Measurements from ENCODE around the gene LSAMP.

The LSAMP gene

DNA sequence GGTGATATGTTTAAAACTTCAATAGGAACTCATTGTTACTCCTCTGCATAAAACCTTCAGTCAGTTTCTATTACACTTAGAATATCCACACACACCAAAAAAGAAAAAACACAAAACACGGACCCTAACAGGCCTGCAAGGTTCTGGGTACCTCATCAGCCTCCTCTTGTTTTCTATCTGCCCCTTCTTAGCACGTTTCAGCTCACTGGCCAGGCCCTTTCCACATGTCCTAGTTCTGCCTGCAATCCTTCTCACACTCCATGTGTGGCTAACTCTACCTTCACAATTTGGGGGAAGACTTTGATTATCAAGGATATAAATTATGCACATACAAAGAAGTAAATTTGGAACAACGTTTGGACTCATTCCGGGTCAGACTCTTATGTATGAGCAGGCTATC lies 376.3 kb downstream of the LSAMP start:
- FAIRE-seq (no peak), DNase-seq (ENCODE audit: insufficient read length, low spot score) (no peak)

DNA sequence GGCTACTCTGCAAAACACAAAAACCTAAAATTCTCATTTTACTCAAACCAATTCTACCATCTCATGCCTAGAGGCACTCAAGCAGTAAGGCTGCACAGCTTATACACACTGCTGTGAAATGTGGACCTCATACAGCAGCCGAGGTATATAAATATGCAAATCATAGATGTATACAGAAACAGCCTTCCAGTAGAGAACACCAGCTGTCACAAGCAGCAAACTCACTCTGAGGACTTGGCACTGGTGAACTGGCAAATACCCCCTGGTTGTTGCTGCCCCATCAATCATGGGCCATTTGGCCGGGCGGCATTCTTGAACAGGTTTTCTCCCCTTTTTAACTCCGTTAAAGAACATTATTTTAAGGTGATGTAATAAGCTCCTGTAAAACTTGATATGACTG lies 378.0 kb downstream of the LSAMP start:
- FAIRE-seq (no peak), DNase-seq (ENCODE audit: insufficient read length, low spot score) (no peak)

DNA sequence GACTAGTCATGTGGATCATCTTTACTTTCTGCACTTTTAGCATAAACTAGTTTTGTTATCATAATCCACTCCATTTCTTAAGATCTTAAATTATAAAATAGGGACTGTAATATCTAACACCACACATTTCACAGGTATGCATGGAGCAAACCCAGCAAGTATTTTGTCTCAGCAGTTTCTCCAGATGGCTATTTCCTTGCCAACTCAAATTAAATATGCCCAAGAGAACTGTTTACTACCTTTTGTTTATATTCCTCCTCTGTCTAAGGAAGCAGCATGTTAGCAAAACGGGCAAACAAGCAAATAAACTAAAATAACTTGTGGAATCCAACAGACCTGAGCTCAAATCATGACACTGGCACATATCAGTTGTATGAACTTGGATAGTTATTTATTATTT lies 379.8 kb downstream of the LSAMP start:
- no peak for FAIRE-seq
- DNase-seq (ENCODE audit: insufficient read length, low spot score), result no peak

DNA sequence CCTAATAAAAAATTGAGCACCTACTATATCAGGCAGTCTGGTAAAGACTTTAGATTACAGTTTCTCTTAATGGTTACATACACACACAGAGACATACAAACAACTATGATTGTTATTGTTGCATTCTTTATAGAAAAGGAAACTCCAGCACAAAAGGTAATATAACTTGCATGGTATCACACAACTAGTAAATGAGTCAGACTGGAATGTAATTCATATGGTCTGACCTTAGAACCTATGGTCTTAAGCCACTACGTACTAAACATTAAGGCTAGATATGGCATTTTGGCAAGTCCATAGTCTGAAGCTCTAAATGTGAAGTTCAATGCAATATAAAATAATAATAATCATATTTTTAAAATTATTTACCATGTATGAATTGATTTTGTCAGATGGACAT lies 380.6 kb downstream of the LSAMP start:
- DNase-seq (ENCODE audit: insufficient read length, low spot score) (no peak), FAIRE-seq (no peak)

DNA sequence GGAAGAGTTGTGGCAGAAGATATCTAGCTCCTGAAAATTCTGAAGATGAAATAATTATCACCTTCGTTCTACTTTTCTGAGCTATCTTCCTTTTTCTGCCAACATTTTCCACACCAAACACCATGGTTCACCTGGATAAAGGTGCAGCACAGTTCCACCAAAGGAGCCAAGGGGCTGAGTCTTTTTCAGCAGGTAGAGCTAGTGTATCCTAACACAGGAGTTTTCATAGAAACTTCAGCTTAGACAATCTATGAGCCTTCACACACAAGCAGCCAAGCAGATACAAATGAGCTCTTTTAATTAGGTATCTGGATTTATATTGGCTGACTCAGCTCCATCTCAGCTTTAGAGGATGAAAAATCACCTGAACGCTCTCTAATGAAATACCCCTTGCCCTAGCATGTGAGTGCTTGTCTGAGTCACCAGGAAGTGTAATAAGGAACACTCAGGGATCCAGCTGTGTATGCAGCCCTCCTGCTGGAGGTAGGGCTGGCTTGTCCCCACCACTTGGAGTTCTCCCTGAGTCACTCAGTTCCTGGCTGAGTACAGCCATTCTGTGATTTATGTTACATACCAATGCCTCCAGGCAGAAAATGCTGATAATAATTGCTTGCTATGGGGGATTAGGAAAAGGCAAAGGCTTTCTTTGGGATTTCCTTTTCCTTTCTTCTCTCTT lies 385.7 kb downstream of the LSAMP start:
- no peak for FAIRE-seq
- no peak for DNase-seq (ENCODE audit: insufficient read length, low spot score)

DNA sequence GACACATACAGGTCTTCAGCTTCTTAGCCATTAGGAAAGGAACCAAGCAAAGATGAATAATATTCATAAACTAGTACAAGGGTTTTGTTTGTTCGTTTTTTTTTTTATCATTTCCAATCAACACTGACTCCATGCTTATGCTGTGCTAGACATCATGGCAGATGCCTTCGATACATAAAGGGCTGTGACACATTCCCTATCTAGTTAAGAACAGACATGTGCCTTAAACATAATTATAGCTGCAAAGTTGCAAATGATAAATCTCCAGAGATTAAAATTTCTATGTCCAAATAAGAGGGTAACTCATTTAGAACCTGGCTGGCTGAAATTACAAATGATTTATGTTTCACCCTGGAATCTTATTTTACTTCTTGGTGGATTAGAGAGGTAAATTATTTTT lies 386.4 kb downstream of the LSAMP start:
- DNase-seq (ENCODE audit: insufficient read length, low spot score), result no peak
- FAIRE-seq, result no peak

DNA sequence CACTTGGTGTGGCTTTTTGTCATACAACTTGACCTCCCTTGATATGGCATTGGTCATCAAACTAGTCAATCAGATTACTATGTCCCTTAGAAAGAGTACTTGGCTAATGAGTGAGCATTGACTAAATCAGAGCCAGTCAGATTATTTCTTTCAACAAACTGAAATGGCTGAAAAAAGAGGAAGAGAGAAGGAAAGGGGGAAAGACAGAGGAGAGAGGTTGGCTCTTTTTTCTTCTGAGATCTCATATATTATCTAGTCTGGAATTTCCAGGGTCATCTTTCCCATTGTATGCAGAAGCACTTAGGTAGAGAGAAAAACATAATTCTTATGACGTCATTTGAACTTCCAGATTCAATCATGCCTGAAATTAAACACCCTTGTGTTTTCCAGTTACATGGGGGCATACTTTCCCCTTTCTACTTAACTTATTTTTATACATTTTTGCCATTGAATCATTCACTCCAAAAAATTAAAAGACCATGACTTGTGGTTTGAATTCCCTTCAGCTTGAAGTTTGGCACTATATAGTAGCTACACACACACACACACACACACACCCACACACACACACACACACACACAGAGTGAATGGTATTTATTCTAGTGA lies 387.8 kb downstream of the LSAMP start:
- DNase-seq (ENCODE audit: insufficient read length, low spot score) (no peak), FAIRE-seq (peak; percentile 78)

DNA sequence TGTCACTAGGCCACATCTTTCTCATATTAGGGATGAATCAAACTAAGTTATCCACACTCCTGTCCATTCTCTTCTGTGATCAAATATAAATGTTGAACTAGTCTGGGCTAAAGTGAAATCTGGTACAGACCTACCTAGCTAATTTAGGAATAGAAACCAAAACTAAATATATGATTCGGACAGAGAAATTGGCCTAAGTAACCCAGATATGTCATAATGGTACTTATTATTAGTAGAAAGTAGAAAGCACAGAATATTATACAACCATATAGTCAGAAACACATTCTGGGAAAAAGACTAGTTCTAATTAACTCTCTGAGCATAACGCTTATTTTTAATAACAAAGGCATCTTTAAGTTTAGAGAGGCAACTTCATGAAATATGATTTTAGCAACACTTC lies 389.0 kb downstream of the LSAMP start:
- FAIRE-seq (peak; percentile 78), DNase-seq (ENCODE audit: insufficient read length, low spot score) (peak; percentile 5)

DNA sequence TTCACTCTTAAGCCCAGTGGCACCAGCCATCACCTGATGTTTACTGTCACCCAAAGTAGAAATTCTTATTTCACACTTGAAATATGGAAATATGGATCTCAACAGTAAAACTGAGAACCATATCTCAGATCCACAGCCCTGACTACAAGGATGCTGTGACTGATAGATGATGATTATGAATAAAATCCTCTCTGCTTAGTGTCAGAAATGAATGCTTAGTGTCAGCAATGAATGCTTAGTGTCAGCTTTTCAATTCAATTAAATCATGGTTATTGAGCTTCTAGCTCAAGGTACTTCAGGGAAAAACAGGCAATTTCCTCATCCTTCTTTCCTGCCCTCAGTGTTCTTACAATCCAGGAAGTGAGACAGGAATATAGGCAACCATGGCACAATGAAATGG lies 392.3 kb downstream of the LSAMP start:
- DNase-seq (ENCODE audit: insufficient read length, low spot score) (no peak), FAIRE-seq (no peak)

DNA sequence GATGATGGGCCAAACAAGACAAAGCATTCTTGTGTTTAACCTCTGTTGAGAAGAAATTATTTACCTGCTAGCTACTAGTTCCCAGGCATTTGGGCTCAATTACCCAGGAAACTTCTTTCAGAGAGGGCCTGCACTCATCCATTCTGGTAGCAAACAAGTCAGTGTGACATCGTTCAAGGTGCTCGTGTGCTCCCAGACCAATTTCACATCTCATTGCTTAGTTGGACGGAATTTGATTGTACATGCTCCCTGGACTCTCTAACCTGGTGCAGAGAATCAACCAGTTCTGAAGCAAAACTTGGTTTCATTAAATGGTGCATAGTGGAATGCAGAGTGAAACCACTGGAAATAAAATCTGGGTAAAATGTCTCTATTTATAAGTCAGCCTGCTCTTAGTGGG lies 392.7 kb downstream of the LSAMP start:
- DNase-seq (ENCODE audit: insufficient read length, low spot score), result no peak
- FAIRE-seq, result no peak

DNA sequence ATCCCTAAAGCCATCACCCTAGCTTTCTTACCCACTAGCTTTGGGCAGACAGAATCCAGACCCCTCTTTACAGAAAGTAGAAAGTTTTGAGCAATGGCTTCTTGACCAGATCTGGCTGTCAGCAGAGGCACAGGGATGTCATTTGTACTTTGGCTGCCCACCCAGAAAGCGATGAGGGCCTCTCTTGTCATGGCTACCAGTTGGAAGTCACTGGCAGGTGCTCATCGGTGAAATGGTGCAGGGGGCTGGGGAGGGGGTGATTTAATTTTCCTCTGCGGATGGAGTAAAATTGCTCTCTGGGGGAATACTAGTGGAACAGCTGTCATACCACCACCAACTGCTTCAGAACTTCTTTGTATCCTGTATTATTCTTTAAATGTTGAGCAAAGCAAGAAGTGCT lies 393.7 kb downstream of the LSAMP start:
- no peak for FAIRE-seq
- no peak for DNase-seq (ENCODE audit: insufficient read length, low spot score)

DNA sequence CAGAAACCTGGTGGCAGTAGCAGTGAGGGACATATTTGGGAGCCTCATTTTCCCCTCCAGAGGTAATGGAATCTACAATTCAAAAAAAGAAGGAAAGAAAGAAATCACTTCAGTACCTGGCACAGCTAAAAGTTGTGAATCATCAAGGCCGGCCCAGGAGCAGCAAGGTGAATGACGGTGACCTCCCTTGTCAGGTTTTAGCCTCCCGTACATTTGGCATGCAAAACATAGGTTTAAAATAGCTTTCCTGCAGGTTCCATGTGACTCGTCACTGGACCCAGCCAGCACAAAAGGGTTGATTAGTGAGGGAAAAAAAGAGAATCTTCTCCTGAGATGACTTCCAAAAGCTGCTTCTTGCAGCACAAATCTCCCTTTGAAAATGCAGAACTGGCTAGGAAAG lies 394.2 kb downstream of the LSAMP start:
- no peak for FAIRE-seq
- no peak for DNase-seq (ENCODE audit: insufficient read length, low spot score)

DNA sequence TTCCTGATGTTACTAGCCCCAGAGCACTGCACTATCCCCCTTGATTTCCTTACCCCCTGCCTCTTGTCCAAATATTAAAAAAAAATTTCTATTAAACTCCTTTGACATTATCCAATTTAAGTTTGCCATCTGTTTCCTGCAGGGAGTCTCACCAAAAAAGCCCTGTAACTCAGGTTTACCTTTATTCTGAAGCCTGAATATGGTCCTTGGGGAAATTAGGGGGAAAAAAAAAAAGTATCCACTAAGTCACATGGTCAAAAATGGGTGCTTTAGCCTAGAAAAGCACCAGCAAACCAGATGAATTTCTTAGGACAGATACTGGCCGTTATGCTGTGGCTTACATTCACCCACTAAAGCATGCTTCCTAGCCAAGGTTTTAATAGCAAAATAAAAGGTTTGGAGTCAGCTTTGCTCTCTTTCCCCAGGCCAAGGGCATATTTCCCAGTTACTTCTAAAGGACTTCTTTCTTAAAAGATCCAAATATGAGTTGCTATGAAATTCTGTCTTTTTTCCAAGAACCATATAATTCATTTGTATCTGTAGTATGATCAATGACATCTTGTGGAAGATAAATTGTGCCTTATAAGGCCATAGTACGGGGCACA lies 394.9 kb downstream of the LSAMP start:
- FAIRE-seq (no peak), DNase-seq (ENCODE audit: insufficient read length, low spot score) (no peak)

DNA sequence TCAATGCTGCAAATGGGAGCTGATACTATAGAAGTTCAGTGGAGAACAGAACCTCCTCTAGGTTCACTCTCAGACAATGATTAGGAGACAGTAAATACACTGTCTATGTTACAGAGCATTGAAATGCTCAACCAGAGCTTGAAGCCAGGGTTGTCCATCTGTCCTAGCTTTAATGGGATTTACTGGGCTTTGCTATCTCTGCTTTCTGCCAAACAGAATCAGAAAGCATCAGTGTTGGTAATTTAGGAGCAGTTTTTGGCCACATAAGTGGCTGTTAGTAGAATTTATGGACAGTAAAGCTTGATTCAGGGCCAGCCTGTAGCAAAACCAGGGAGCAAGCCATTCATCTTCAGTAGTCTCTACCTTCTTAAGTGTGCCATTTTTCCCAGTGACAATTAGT lies 396.3 kb downstream of the LSAMP start:
- no peak for FAIRE-seq

DNA sequence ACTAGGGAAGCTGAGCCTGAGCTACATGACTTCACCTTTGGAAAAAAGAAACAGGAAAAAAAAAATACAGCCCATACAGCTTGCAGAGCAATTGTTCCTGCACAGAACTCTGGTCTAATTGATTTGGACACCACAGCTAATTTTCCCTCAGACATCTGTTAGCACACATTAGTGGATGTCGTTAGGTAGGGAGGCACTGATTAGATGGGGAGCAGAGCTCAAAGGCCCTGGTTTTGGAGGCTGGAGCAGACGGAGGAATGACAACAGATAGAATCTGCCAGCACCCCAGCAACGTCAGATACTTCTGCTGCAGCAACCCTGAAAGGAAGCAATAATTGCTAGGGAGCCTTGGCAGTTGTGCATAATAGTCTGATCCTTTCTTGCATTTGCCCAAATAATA lies 398.9 kb downstream of the LSAMP start:
- FAIRE-seq, result no peak
- DNase-seq (ENCODE audit: insufficient read length, low spot score), result no peak

More for the DNA sequence above, 396.3 kb downstream of the LSAMP start:
- DNase-seq (ENCODE audit: insufficient read length, low spot score), result no peak

DNA sequence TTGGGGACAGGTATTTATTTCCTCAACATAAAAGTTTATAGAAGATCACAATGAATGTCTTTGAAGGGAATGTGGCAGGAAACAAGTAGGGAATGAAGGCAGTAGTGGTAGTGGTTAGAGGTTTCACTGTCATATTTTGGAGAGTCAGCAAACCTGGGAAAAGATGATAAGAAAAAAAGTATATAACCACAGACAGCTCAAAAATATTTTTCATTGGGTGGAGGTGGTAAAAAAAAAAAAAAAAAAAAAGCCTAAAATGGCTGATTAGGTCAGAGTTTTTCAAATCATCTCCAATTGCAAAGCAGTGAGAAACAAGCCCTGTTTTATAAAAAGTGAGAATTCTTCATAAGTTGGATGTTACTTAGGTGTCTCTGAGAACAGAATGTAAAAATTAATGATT lies 400.0 kb downstream of the LSAMP start:
- DNase-seq (ENCODE audit: insufficient read length, low spot score) (no peak), FAIRE-seq (no peak)

DNA sequence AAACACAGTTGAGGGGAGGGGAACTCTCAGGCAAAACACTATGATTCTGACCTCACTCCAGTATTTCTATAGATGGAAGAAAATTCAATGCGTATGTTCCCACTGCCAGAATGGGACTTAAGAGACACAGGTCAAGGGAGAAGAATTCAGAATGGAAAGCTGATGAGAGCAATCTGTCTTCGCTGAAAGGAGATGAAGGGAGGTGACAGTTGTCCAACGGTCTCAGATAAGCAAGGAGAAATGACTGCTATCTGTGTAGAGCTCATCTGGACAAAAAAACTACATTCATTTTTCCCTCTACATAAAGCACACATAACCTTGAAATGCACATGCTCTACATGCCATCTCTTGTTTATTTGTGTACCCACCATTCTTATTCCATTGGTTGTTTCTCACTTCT lies 405.1 kb downstream of the LSAMP start:
- no peak for FAIRE-seq
- no peak for DNase-seq (ENCODE audit: insufficient read length, low spot score)

DNA sequence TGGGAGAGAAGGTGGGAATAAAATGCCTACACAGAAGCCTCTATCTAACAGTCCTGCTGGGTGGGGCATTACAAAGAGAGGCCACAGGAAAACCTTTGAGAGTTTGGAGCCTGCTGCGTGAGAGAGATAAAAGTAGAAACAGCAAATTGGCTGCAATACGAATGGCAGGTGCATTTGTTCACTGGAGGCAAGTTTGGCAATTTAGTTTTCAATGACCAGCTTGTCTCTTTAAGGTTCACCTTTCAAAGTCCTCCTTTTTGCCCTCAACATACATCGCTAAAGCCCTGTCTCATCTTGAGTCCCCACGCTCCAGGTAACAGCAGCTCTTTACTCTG lies 405.7 kb downstream of the LSAMP start:
- no peak for FAIRE-seq
- no peak for DNase-seq (ENCODE audit: insufficient read length, low spot score)

DNA sequence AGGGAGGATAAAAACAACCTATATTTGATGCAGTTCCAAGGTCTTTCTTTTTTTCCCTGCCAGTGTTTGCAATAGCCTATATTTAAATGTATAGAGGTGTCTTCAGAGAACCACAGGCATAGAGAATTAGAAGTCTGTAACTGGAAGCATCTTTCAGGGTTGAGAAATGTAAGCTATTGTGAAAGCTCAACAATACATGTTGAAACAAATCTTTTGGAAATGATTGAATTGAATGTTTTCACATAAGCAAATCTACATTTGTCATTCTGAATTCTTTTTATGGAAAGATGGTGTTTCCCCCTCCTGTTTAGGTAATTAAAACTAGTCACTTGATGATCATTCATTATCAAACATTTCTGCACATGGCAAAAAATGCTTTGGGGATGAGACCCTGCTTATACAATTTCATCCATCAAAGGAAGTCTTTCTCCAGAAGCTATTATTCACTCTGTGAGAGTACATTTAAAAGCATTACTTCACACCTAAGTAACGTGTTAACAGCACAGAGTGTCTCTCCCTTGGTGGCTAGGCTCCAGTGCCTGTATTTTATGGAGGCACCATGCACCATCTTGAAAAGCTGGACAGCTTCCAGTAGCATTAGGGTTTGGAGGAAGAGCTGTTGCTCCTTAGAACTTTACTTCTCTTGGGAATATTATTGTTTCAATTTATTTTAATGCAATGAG lies 406.2 kb downstream of the LSAMP start:
- FAIRE-seq (no peak), DNase-seq (ENCODE audit: insufficient read length, low spot score) (no peak)

DNA sequence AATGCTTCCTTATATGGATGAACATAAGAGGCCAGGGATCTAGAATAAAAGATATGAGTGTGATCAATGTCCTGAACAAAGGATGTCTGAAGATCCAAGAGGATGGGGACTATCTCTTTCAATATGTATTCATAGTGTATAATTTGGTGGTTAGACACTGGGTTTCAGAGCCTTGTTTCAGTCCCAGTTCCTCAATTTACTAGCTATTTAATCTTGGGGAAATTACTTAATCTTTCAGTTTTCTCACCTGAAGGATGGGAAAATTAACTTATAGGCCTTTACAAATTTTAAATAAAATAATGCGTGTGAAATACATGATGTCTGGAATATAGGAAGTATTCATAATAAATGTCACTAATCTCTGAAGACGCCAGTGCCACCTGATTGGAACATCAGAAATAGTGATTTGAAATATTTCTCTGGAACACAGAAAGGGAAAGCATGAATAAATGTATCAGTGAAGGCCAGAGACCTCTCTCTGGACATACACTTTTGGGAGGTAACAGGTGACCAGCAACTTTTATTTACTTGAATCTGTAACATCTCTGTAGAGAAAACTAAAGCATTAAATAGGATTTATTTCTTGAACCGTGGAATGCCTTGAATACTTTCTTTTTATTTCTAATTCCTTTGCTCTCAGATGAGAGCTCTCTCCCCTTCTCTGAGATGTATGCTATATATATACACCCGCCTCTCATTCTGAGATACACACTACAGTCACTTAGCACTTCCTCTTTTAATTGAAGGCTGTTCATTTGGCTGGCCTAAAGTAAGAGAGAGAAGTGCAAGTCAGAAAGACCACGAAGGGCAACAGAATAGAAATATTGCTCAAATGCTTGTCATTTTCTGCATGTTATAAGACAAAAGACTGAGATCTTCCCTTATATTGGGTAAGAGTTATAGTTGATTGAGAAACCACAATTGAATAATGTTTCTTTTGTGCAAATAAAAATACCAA lies 407.1 kb downstream of the LSAMP start:
- FAIRE-seq, result peak; percentile 88
- peak; percentile 15 for DNase-seq (ENCODE audit: insufficient read length, low spot score)

DNA sequence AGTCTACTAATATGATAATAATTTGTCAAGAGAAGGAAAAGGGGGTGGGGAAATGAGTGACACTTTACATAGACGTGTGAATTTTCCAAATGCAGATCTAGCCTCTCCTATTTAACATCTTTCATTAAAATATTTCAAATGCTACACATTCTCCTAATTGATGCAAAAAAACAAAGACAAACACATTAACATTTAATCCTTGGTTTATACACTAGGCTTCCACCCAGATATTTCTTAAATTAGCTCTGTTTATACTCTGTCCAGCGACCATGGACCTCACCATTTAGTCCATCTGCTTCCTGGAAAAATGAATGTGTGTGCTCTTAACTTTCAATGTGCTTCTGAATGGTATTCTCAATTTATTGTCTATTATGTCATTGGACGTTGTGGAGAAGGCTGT lies 409.9 kb downstream of the LSAMP start:
- DNase-seq (ENCODE audit: insufficient read length, low spot score), result no peak
- FAIRE-seq, result no peak

All from GM19239 (cell line).